KMS-11 (cell line): ENCODE results near the gene COBL.

ENCODE experiments used
- H2AFZ ChIP-seq: fragments of 200-600 bp; sonication (generic); 2 replicates; pipeline ENCODE4 v1.6.1; 2016; ENCODE audit warnings: antibody characterized with exemption, mixed run types, low read depth
- H3K27ac ChIP-seq: fragments of 200-600 bp; sonication (generic); 2 replicates; pipeline ENCODE4 v1.6.1; 2016; ENCODE audit warnings: mild to moderate bottlenecking, mixed run types
- H3K27me3 ChIP-seq: fragments of 200-600 bp; sonication (generic); 2 replicates; pipeline ENCODE4 v1.6.1; 2017; ENCODE audit warnings: mild to moderate bottlenecking, low read depth, mixed run types, moderate library complexity; ENCODE audit not compliant: insufficient read depth
- H3K36me3 ChIP-seq: fragments of 200-600 bp; sonication (generic); 2 replicates; pipeline ENCODE4 v1.6.1; 2017; ENCODE audit warnings: mild to moderate bottlenecking, mixed run types; ENCODE audit not compliant: insufficient read depth
- H3K4me1 ChIP-seq: fragments of 200-600 bp; sonication (generic); 2 replicates; pipeline ENCODE4 v1.6.1; 2016; ENCODE audit warnings: mild to moderate bottlenecking, low read depth, mixed run types; ENCODE audit not compliant: poor library complexity, severe bottlenecking
- H3K4me2 ChIP-seq: fragments of 200-600 bp; sonication (generic); 2 replicates; pipeline ENCODE4 v1.7.0; 2016; ENCODE audit warnings: mild to moderate bottlenecking, mixed run types
- H3K4me3 ChIP-seq: fragments of 200-600 bp; sonication (generic); IDR thresholded peaks from 2 replicates; pipeline ENCODE4 v1.6.1; 2017; ENCODE audit warnings: low read depth, low read length, mixed read lengths; ENCODE audit not compliant: insufficient read depth
- H3K79me2 ChIP-seq: fragments of 200-600 bp; sonication (generic); 2 replicates; pipeline ENCODE4 v1.6.1; 2016; ENCODE audit warnings: low read depth, mixed run types; ENCODE audit not compliant: insufficient read depth
- H3K9ac ChIP-seq: fragments of 200-600 bp; sonication (generic); 2 replicates; pipeline ENCODE4 v1.6.1; 2016; ENCODE audit warnings: mild to moderate bottlenecking, mixed run types
- H4K20me1 ChIP-seq: fragments of 200-600 bp; sonication (generic); 2 replicates; pipeline ENCODE4 v1.6.1; 2016; ENCODE audit warnings: mild to moderate bottlenecking, mixed run types; ENCODE audit not compliant: insufficient read depth
- TF ChIP-seq, protein P1 (sequence below): fragments of 200-600 bp; sonication (generic); conservative IDR thresholded peaks from 2 replicates; pipeline ENCODE4 v1.6.1; 2017; ENCODE audit warnings: low read depth, mild to moderate bottlenecking, antibody characterized with exemption, low read length, moderate library complexity, mixed read lengths

The COBL gene

GRCh38 chr7:51078653-51079052 is 238.0 kb downstream of the COBL start:
- TF ChIP-seq, protein P1, sequence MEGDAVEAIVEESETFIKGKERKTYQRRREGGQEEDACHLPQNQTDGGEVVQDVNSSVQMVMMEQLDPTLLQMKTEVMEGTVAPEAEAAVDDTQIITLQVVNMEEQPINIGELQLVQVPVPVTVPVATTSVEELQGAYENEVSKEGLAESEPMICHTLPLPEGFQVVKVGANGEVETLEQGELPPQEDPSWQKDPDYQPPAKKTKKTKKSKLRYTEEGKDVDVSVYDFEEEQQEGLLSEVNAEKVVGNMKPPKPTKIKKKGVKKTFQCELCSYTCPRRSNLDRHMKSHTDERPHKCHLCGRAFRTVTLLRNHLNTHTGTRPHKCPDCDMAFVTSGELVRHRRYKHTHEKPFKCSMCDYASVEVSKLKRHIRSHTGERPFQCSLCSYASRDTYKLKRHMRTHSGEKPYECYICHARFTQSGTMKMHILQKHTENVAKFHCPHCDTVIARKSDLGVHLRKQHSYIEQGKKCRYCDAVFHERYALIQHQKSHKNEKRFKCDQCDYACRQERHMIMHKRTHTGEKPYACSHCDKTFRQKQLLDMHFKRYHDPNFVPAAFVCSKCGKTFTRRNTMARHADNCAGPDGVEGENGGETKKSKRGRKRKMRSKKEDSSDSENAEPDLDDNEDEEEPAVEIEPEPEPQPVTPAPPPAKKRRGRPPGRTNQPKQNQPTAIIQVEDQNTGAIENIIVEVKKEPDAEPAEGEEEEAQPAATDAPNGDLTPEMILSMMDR, result no peak
- Histone ChIP-seq H2AFZ (no peak overlapping the region), H3K36me3 (no peaks in the 10 kb centered on the region), H3K27me3 (no peaks in the 10 kb centered on the region), H3K4me3 (no peak overlapping the region), H3K79me2 (no peaks in the 10 kb centered on the region), H3K4me1 (no peaks in the 10 kb centered on the region), H3K9ac (no peak overlapping the region), H3K27ac (no peak overlapping the region), H3K4me2 (no peak overlapping the region), H4K20me1 (no peaks in the 10 kb centered on the region)

- no peaks in the 10 kb centered on the region for H3K79me2 ChIP-seq
- TF ChIP-seq, protein P1, result no peak
- H2AFZ ChIP-seq, result no peak overlapping the region
- no peak overlapping the region for H3K4me2 ChIP-seq
- no peaks in the 10 kb centered on the region for H3K4me1 ChIP-seq
- H3K27me3 ChIP-seq, result no peaks in the 10 kb centered on the region
- no peaks in the 10 kb centered on the region for H3K36me3 ChIP-seq
- H3K27ac ChIP-seq, result no peak overlapping the region
- no peak overlapping the region for H3K4me3 ChIP-seq
- H3K9ac ChIP-seq, result no peak overlapping the region
- no peaks in the 10 kb centered on the region for H4K20me1 ChIP-seq
These were observed 238.6 kb downstream of the COBL start for GRCh38 chr7:51077987-51078370.

GRCh38 chr7:51077316-51077986 is 239.2 kb downstream of the COBL start:
- no peak overlapping the region for H2AFZ ChIP-seq
- H3K79me2 ChIP-seq, result no peaks in the 10 kb centered on the region
- no peaks in the 10 kb centered on the region for H3K4me1 ChIP-seq
- H3K27ac ChIP-seq, result no peak overlapping the region
- H3K27me3 ChIP-seq, result no peaks in the 10 kb centered on the region
- TF ChIP-seq, protein P1, result no peak
- H3K9ac ChIP-seq, result no peak overlapping the region
- no peak overlapping the region for H3K4me2 ChIP-seq
- H4K20me1 ChIP-seq, result no peaks in the 10 kb centered on the region
- H3K36me3 ChIP-seq, result no peaks in the 10 kb centered on the region
- H3K4me3 ChIP-seq, result no peak overlapping the region

DNA sequence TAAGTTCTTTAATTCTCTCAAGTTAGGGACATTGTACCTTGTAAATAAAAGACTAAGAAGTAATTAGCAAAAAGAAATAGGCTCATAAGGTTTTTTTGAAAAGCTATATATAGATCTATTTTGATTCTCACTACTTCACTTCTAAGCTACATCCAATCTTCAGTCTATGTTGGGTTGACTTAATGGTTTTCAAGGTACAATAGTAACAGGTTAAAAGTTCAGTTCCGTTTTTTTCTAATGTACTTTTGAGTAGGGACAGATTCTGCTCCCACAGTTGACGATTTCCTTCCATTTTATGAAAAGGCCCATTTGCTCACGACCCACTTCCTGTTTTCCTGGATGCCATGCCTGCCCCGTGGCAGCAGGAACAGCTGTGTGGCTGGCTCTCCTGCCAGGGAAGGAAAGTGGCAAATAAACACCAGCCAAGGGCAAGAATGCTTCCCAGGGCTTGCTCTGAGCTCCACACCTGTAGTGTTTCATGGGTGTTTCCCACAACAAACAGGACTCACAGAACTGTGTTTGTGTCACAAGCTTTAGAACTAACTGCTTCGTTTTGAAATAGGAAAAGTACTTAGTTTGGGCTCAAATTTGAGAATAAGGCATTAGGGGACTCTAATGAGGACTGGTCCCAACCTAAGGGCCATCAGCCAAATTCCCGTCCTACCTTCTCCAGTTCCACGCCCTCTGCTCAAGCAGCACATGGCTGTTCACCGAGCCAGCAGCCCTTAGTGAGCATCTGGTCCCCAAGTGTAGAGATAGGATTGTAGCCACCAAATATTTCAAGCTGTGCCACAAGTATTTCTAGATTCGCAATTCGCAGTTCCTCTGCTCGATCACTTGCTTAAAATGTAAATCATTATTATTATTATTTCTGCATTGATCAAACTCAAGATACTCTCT is 240.7 kb downstream of the COBL start:
- H4K20me1 ChIP-seq, result no peaks in the 10 kb centered on the region
- no peaks in the 10 kb centered on the region for H3K36me3 ChIP-seq
- no peak overlapping the region for H3K4me3 ChIP-seq
- H3K4me2 ChIP-seq, result no peak overlapping the region
- no peak overlapping the region for H3K27ac ChIP-seq
- H3K79me2 ChIP-seq, result no peaks in the 10 kb centered on the region
- no peak overlapping the region for H3K9ac ChIP-seq
- TF ChIP-seq, protein P1, result no peak
- no peaks in the 10 kb centered on the region for H3K4me1 ChIP-seq
- no peak overlapping the region for H2AFZ ChIP-seq
- no peaks in the 10 kb centered on the region for H3K27me3 ChIP-seq
